Tibial nerve (tissue), 4 donors: Measurements from ENCODE around the gene TMEM242. TPM values are rescaled to one million over a fixed set of nuclear protein-coding genes. Genes with fewer than 3 reads are reported as not detected.

ENCODE experiments used
- DNase-seq, 2 donors: peaks; one replicate each; pipeline ENCODE4 v3.0.0-alpha.2; 2019; ENCODE audit warnings: low spot score in 2 of 2
- H3K27ac ChIP-seq, 4 donors: fragments of 200-600 bp; sonication (generic) in 3 of 4; one replicate each; pipeline ENCODE4 v1.5.1; 2017 to 2019; ENCODE audit warnings: mild to moderate bottlenecking in 1 of 4
- H3K27me3 ChIP-seq, 2 donors: fragments of 200-600 bp; sonication (generic) in 1 of 2; one replicate each; pipeline versions ENCODE4 v1.5.1 to v1.6.0; 2017 to 2019
- H3K36me3 ChIP-seq, 3 donors: fragments of 200-600 bp; sonication (generic); one replicate each; pipeline ENCODE4 v1.5.1; 2018 to 2019
- H3K4me1 ChIP-seq, 4 donors: fragments of 200-600 bp; sonication (generic) in 3 of 4; one replicate each; pipeline ENCODE4 v1.5.1; 2017 to 2019
- H3K4me3 ChIP-seq, 4 donors: fragments of 200-600 bp; sonication (generic) in 3 of 4; one replicate each; pipeline ENCODE4 v1.5.1; 2017 to 2019; ENCODE audit warnings: mild to moderate bottlenecking in 1 of 4, moderate library complexity in 1 of 4
- H3K9me3 ChIP-seq, 4 donors: fragments of 200-600 bp; sonication (generic) in 3 of 4; one replicate each; pipeline ENCODE4 v1.5.1; 2017 to 2019
- CTCF ChIP-seq, 5 experiments: fragments of 200-600 bp in 3 of 5; fragments of 450-650 bp in 2 of 5; sonication (generic) in 3 of 5; IDR thresholded peaks; one replicate each; pipeline ENCODE4 v1.5.1; 2016 to 2019; ENCODE audit warnings: antibody characterized with exemption in 5 of 5, mild to moderate bottlenecking in 3 of 5, moderate library complexity in 2 of 5
- EP300 ChIP-seq, 2 donors: sonication (generic); formaldehyde crosslinking; IDR thresholded peaks; one replicate each; pipeline ENCODE4 v1.6.1; 2017; ENCODE audit warnings: antibody characterized with exemption in 2 of 2, mild to moderate bottlenecking in 1 of 2
- POLR2A ChIP-seq, 2 donors: fragments of 450-650 bp; IDR thresholded peaks; one replicate each; pipeline ENCODE4 v1.6.1; 2017; ENCODE audit warnings: antibody characterized with exemption in 2 of 2, mild to moderate bottlenecking in 2 of 2, moderate library complexity in 2 of 2
- WGBS, 2 donors: methylation state at CpG; one replicate each; pipeline ENCODE4 v1.1.5; 2018; 5-methylcytosine and 5-hydroxymethylcytosine counted together
- total RNA-seq, 4 donors: library from RNA; depleted of rRNA; stranded (reverse); fragments of >200 nt; gene quantifications; one replicate each; pipeline ENCODE4 v1.1.0, GENCODE V29; 2016

TMEM242 gene
- total RNA-seq, 4 donors from 2014 or later: 4.9 to 8.2 (median 7.0) TPM

GRCh38 chr6:157272866-157273755 lies 50.2 kb downstream of the TMEM242 start:
- H3K27me3 ChIP-seq: no peaks in the 10 kb centered on the region
- DNase-seq: peak in 1 of 2 donors; percentile 24
- peaks cover 0 to 41% (median 9%) of the 10 kb centered on the region in 4 donors for H3K4me1 ChIP-seq
- TF ChIP-seq CTCF (IDR thresholded peaks at IDR 0.05) (no peak), POLR2A (IDR thresholded peaks at IDR 0.05) (no peak), EP300 (IDR thresholded peaks at IDR 0.05) (no peak)
- no peaks in the 10 kb centered on the region for H3K36me3 ChIP-seq
- H3K9me3 ChIP-seq: no peaks in the 10 kb centered on the region
- peak overlapping the region in 1 of 4 donors; percentile 60 for H3K4me3 ChIP-seq
- H3K27ac ChIP-seq: peak overlapping the region in 2 of 4 donors; percentile 11 to 71
- 71 to 72% methylated on average over 17 to 19 of the region's 19 CpGs for WGBS, 2 donors

- Histone ChIP-seq H3K9me3 (no peaks in the 10 kb centered on the region), H3K36me3 (no peaks in the 10 kb centered on the region), H3K27ac (peak overlapping the region in 1 of 4 donors; percentile 60), H3K4me3 (no peak overlapping the region), H3K4me1 (peaks cover 0 to 41% (median 9%) of the 10 kb centered on the region in 4 donors), H3K27me3 (no peaks in the 10 kb centered on the region)
- DNase-seq: no peak
- TF ChIP-seq POLR2A (IDR thresholded peaks at IDR 0.05): no peak
- WGBS, 2 donors: 74 to 80% methylated on average over 7 of the region's 7 CpGs
These were observed 50.9 kb downstream of the TMEM242 start for GRCh38 chr6:157272372-157272771.

GRCh38 chr6:157271911-157272310 lies 51.4 kb downstream of the TMEM242 start:
- H3K9me3 ChIP-seq: no peaks in the 10 kb centered on the region
- H3K36me3 ChIP-seq: no peaks in the 10 kb centered on the region
- H3K4me1 ChIP-seq: peaks cover 0 to 41% (median 9%) of the 10 kb centered on the region in 4 donors
- H3K4me3 ChIP-seq: no peak overlapping the region
- TF ChIP-seq POLR2A (IDR thresholded peaks at IDR 0.05) (no peak), CTCF (IDR thresholded peaks at IDR 0.05) (no peak), EP300 (IDR thresholded peaks at IDR 0.05) (no peak)
- DNase-seq: no peak
- peak overlapping the region in 1 of 4 donors; percentile 60 for H3K27ac ChIP-seq
- H3K27me3 ChIP-seq: no peaks in the 10 kb centered on the region
- 52 to 72% methylated on average over 4 of the region's 4 CpGs for WGBS, 2 donors

GRCh38 chr6:157271441-157271840 lies 51.9 kb downstream of the TMEM242 start:
- Histone ChIP-seq H3K9me3 (no peaks in the 10 kb centered on the region), H3K4me1 (peaks cover 0 to 41% (median 9%) of the 10 kb centered on the region in 4 donors), H3K27me3 (no peaks in the 10 kb centered on the region), H3K36me3 (no peaks in the 10 kb centered on the region), H3K4me3 (no peak overlapping the region), H3K27ac (no peak overlapping the region)
- DNase-seq: no peak
- 84 to 94% methylated on average over 9 of the region's 9 CpGs for WGBS, 2 donors
- TF ChIP-seq CTCF (IDR thresholded peaks at IDR 0.05): no peak
- no peak for TF ChIP-seq POLR2A (IDR thresholded peaks at IDR 0.05)
- no peak for TF ChIP-seq EP300 (IDR thresholded peaks at IDR 0.05)

- TF ChIP-seq POLR2A (IDR thresholded peaks at IDR 0.05) (no peak), CTCF (IDR thresholded peaks at IDR 0.05) (no peak), EP300 (IDR thresholded peaks at IDR 0.05) (no peak)
- Histone ChIP-seq H3K4me3 (no peak overlapping the region), H3K4me1 (peaks cover 0 to 41% (median 9%) of the 10 kb centered on the region in 4 donors), H3K27ac (no peak overlapping the region), H3K9me3 (no peaks in the 10 kb centered on the region), H3K36me3 (no peaks in the 10 kb centered on the region), H3K27me3 (no peaks in the 10 kb centered on the region)
- WGBS, 2 donors: 88 to 89% methylated on average over 2 of the region's 2 CpGs
- DNase-seq: no peak
These were observed 52.4 kb downstream of the TMEM242 start for GRCh38 chr6:157270916-157271315.
